Measurements from ENCODE around the gene TPSG1. TPM values are rescaled to one million over a fixed set of nuclear protein-coding genes. Genes with fewer than 3 reads are reported as not detected.

Gene TPSG1
- total and polyA plus RNA-seq, 7 experiments from 2014 or later: not detected

Other genes starting within 250 kb of the TPSG1 start
- 1 to 10 TPM in 4 of 5 experiments, under 1 TPM in 1; 0.07 to 5.4 (median 4.7) TPM for gene SOX8, start 243.5 kb downstream of the TPSG1 start, total RNA-seq
- gene SOX8, start 243.5 kb downstream of the TPSG1 start, polyA plus RNA-seq: 1 to 10 TPM; 2.3 to 3.1 TPM
- gene SSTR5, start 152.5 kb downstream of the TPSG1 start, total RNA-seq: not detected
- not detected for gene SSTR5, start 152.5 kb downstream of the TPSG1 start, polyA plus RNA-seq
- gene C1QTNF8, start 129.0 kb downstream of the TPSG1 start, total RNA-seq: not detected
- gene C1QTNF8, start 129.0 kb downstream of the TPSG1 start, polyA plus RNA-seq: not detected
- gene CACNA1H, start 72.2 kb downstream of the TPSG1 start, total RNA-seq: 1 to 10 TPM in 4 of 5 experiments, under 1 TPM in 1; 0.31 to 8.8 (median 2.2) TPM
- gene CACNA1H, start 72.2 kb downstream of the TPSG1 start, polyA plus RNA-seq: 1 to 10 TPM in 1 of 2 donors, under 1 TPM in 1; 0.73 to 3.8 TPM
- 1 to 10 TPM in 1 of 5 experiments, not detected in 4; 5.3 TPM for gene TPSB2, start 4.9 kb upstream of the TPSG1 start, total RNA-seq
- gene TPSB2, start 4.9 kb upstream of the TPSG1 start, polyA plus RNA-seq: not detected
- 10 to 100 TPM in 1 of 5 experiments, 1 to 10 TPM in 1, not detected in 3; 3.2 to 10.2 TPM for gene TPSAB1, start 15.4 kb upstream of the TPSG1 start, total RNA-seq
- gene TPSAB1, start 15.4 kb upstream of the TPSG1 start, polyA plus RNA-seq: not detected
- not detected for gene TPSD1, start 30.8 kb upstream of the TPSG1 start, total RNA-seq
- not detected for gene TPSD1, start 30.8 kb upstream of the TPSG1 start, polyA plus RNA-seq
- gene UBE2I, start 84.4 kb upstream of the TPSG1 start, total RNA-seq: 100 to 1,000 TPM; 159 to 277 (median 203) TPM
- gene UBE2I, start 84.4 kb upstream of the TPSG1 start, polyA plus RNA-seq: 10 to 100 TPM; 67.2 to 78.9 TPM
- gene BAIAP3, start 108.4 kb upstream of the TPSG1 start, total RNA-seq: 1 to 10 TPM in 3 of 5 experiments, under 1 TPM in 2; 0.49 to 7.5 (median 1.1) TPM
- gene BAIAP3, start 108.4 kb upstream of the TPSG1 start, polyA plus RNA-seq: 1 to 10 TPM in 1 of 2 donors, under 1 TPM in 1; 0.20 to 1.3 TPM
- 10 to 100 TPM; 21.0 to 50.4 (median 33.3) TPM for gene TSR3, start 126.6 kb upstream of the TPSG1 start, total RNA-seq
- 100 to 1,000 TPM in 1 of 2 donors, 10 to 100 TPM in 1; 79.7 to 103 TPM for gene TSR3, start 126.6 kb upstream of the TPSG1 start, polyA plus RNA-seq
- 10 to 100 TPM; 37.9 to 57.7 (median 48.6) TPM for gene GNPTG, start 126.7 kb upstream of the TPSG1 start, total RNA-seq
- gene GNPTG, start 126.7 kb upstream of the TPSG1 start, polyA plus RNA-seq: 10 to 100 TPM; 48.2 to 51.3 TPM
- gene UNKL, start 189.4 kb upstream of the TPSG1 start, total RNA-seq: 100 to 1,000 TPM in 2 of 5 experiments, 10 to 100 TPM in 3; 42.9 to 152 (median 98.5) TPM
- 10 to 100 TPM in 1 of 2 donors, 1 to 10 TPM in 1; 4.0 to 10.6 TPM for gene UNKL, start 189.4 kb upstream of the TPSG1 start, polyA plus RNA-seq
- gene UQCC4, start 195.5 kb upstream of the TPSG1 start, total RNA-seq: 10 to 100 TPM in 2 of 5 experiments, 1 to 10 TPM in 3; 7.8 to 11.9 (median 9.7) TPM
- gene UQCC4, start 195.5 kb upstream of the TPSG1 start, polyA plus RNA-seq: 10 to 100 TPM; 37.3 to 45.2 TPM
- 1 to 10 TPM in 2 of 5 experiments, under 1 TPM in 2, not detected in 1; 0.77 to 3.4 (median 1.7) TPM for gene PERCC1, start 205.8 kb upstream of the TPSG1 start, total RNA-seq
- not detected for gene PERCC1, start 205.8 kb upstream of the TPSG1 start, polyA plus RNA-seq
- gene CCDC154, start 219.3 kb upstream of the TPSG1 start, total RNA-seq: 10 to 100 TPM in 2 of 5 experiments, 1 to 10 TPM in 3; 3.6 to 19.1 (median 8.9) TPM
- not detected for gene CCDC154, start 219.3 kb upstream of the TPSG1 start, polyA plus RNA-seq
- gene CLCN7, start 249.8 kb upstream of the TPSG1 start, total RNA-seq: 100 to 1,000 TPM in 4 of 5 experiments, 10 to 100 TPM in 1; 74.8 to 140 (median 115) TPM
- 10 to 100 TPM; 17.0 to 35.1 TPM for gene CLCN7, start 249.8 kb upstream of the TPSG1 start, polyA plus RNA-seq